Lower lobe of right lung (tissue), 2 donors: ENCODE results near the gene C10orf62. TPM values are rescaled to one million over a fixed set of nuclear protein-coding genes. Genes with fewer than 3 reads are reported as not detected.

ENCODE experiments used
- ATAC-seq, 2 donors: fragments of 200-7000 bp; cut with Tn5 transposase; one replicate each; pipeline ENCODE4 v1.9.1; 2020 to 2022; ENCODE audit warnings: mild to moderate bottlenecking in 2 of 2, moderate library complexity in 2 of 2
- DNase-seq: peaks from one replicate; pipeline ENCODE4 v3.0.0-alpha.2; 2020
- H3K27ac ChIP-seq: fragments of 200-600 bp; one replicate; pipeline ENCODE4 v1.8.0; 2022
- H3K27me3 ChIP-seq: fragments of 200-600 bp; one replicate; pipeline ENCODE4 v1.8.0; 2022; ENCODE audit warnings: low read depth
- H3K36me3 ChIP-seq: fragments of 200-600 bp; one replicate; pipeline ENCODE4 v1.8.0; 2022; ENCODE audit warnings: mild to moderate bottlenecking
- H3K4me1 ChIP-seq: fragments of 200-600 bp; one replicate; pipeline ENCODE4 v1.8.0; 2022
- H3K4me3 ChIP-seq: fragments of 200-600 bp; one replicate; pipeline ENCODE4 v1.8.0; 2022; ENCODE audit warnings: mild to moderate bottlenecking
- H3K9me3 ChIP-seq: fragments of 200-600 bp; one replicate; pipeline ENCODE4 v1.8.0; 2022
- CTCF ChIP-seq: fragments of 200-600 bp; IDR thresholded peaks from one replicate; pipeline ENCODE4 v1.8.0; 2022; ENCODE audit warnings: antibody characterized with exemption, mild to moderate bottlenecking
- intact Hi-C: fragments of 100-400 bp; cut with DNase I; formaldehyde crosslinking; loops from one replicate; pipeline ENCODE4 v1.11.0; 2022
- total RNA-seq: library from RNA; stranded (reverse); fragmentation: NEBNext Ultra II Directional; extraction: Animal tissue kit (Norgen Biotek cat#: 25700); gene quantifications from one replicate; pipeline ENCODE4 v1.2.1, GENCODE V29; 2021
- donor health status: DM: no; HTN: yes; CAD: no; lungs with severe emphysema.

The C10orf62 gene
- total RNA-seq, 1 donor from 2014 or later = not detected

GRCh38 chr10:97547271-97547600 lies 42.3 kb upstream of the C10orf62 start:
- no peak for ATAC-seq
- intact Hi-C loops = no loop called here

GRCh38 chr10:97547962-97548361 lies 41.6 kb upstream of the C10orf62 start:
- H3K36me3 ChIP-seq = no peaks in the 10 kb centered on the region
- H3K27me3 ChIP-seq = no peaks in the 10 kb centered on the region
- no peak overlapping the region for H3K27ac ChIP-seq
- peaks cover 32% of the 10 kb centered on the region for H3K4me1 ChIP-seq
- no peak for TF ChIP-seq CTCF
- no peaks in the 10 kb centered on the region for H3K9me3 ChIP-seq
- DNase-seq (no peak), ATAC-seq (no peak)
- intact Hi-C loops = no loop called here
- no peak overlapping the region for H3K4me3 ChIP-seq

More at GRCh38 chr10:97547271-97547600, 42.3 kb upstream of the C10orf62 start:
- no peak overlapping the region for H3K27ac ChIP-seq
- TF ChIP-seq CTCF = no peak
- no peaks in the 10 kb centered on the region for H3K27me3 ChIP-seq
- DNase-seq = no peak
- no peaks in the 10 kb centered on the region for H3K9me3 ChIP-seq
- H3K4me1 ChIP-seq = peaks cover 39% of the 10 kb centered on the region
- H3K36me3 ChIP-seq = no peaks in the 10 kb centered on the region
- H3K4me3 ChIP-seq = no peak overlapping the region

- Histone ChIP-seq H3K27ac (no peak overlapping the region), H3K27me3 (no peaks in the 10 kb centered on the region), H3K9me3 (no peaks in the 10 kb centered on the region), H3K4me3 (no peak overlapping the region), H3K36me3 (no peaks in the 10 kb centered on the region), H3K4me1 (peaks cover 31% of the 10 kb centered on the region)
- no peak for TF ChIP-seq CTCF
- ATAC-seq = no peak
- DNase-seq = no peak
- intact Hi-C loops = no loop called here
Measured at GRCh38 chr10:97548828-97549455, 40.6 kb upstream of the C10orf62 start.

GRCh38 chr10:97549587-97550322 lies 39.8 kb upstream of the C10orf62 start:
- Histone ChIP-seq H3K9me3 (no peaks in the 10 kb centered on the region), H3K27me3 (no peaks in the 10 kb centered on the region), H3K4me1 (peaks cover 24% of the 10 kb centered on the region), H3K4me3 (no peak overlapping the region), H3K36me3 (no peaks in the 10 kb centered on the region), H3K27ac (peak overlapping the region; percentile 4)
- peak; percentile 41 to 45 for ATAC-seq
- no peak for DNase-seq
- TF ChIP-seq CTCF = no peak
- intact Hi-C loops = loop anchor here (10.0 kb wide), 1 partner anchor 85 kb away; no protein-coding TSS in a partner anchor

- DNase-seq (no peak), ATAC-seq (no peak)
- Histone ChIP-seq H3K27me3 (no peaks in the 10 kb centered on the region), H3K36me3 (no peaks in the 10 kb centered on the region), H3K9me3 (no peaks in the 10 kb centered on the region), H3K27ac (peak overlapping the region; percentile 4), H3K4me3 (no peak overlapping the region), H3K4me1 (peaks cover 24% of the 10 kb centered on the region)
- TF ChIP-seq CTCF = no peak
- intact Hi-C loops = loop anchor here (10.0 kb wide), 1 partner anchor 86 kb away; no protein-coding TSS in a partner anchor
Measured at GRCh38 chr10:97550336-97551149, 39.0 kb upstream of the C10orf62 start.
